ENCODE measurements around the gene BSG.
"Not testable (repeated sequence)": the region's sequence is repeated elsewhere in the genome, so short reads cannot be mapped to it uniquely, and the experiment has no call there.

The BSG gene

DNA sequence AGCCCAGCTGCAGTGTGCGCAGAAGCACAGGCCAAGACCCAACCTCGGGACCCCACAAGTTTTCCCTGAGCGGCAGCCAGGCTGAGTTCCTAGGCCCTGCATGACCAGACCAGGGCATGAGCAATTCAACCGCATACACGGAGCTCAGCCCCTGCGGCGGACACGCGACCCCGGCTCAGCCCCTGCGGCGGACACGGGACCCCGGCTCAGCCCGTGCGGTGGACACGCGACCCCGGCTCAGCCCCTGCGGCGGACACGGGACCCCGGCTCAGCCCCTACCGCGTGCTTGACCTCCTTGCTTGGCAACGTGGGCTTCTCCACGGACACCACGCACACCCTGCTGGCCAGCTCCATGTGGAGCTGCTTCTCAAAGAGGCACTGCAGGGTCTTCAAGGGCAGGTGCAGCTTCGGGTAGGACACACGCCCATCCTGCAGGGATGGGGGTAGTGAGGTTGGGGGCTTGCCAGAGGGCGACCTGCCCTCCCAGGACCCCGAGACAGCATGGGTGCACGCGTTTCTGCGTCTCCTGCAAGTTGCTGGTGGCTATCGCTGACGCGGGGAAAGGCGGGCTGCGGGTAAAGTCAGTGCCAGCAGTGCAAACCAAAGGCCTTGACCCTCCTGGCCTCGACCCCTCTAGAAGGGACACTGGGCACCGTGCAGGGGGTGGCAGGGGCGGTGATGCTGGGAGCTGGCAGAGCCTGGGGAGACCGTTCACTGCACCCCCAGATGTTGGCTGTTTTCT lies 51.0 kb downstream of the BSG start:
- DNase-seq (ENCODE audit: insufficient read length, low spot score) (no peak), FAIRE-seq (no peak)
- TF ChIP-seq, protein P1, sequence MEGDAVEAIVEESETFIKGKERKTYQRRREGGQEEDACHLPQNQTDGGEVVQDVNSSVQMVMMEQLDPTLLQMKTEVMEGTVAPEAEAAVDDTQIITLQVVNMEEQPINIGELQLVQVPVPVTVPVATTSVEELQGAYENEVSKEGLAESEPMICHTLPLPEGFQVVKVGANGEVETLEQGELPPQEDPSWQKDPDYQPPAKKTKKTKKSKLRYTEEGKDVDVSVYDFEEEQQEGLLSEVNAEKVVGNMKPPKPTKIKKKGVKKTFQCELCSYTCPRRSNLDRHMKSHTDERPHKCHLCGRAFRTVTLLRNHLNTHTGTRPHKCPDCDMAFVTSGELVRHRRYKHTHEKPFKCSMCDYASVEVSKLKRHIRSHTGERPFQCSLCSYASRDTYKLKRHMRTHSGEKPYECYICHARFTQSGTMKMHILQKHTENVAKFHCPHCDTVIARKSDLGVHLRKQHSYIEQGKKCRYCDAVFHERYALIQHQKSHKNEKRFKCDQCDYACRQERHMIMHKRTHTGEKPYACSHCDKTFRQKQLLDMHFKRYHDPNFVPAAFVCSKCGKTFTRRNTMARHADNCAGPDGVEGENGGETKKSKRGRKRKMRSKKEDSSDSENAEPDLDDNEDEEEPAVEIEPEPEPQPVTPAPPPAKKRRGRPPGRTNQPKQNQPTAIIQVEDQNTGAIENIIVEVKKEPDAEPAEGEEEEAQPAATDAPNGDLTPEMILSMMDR (IDR thresholded peaks at IDR 0.05; ENCODE audit: insufficient read depth, missing control alignments): no peak

DNA sequence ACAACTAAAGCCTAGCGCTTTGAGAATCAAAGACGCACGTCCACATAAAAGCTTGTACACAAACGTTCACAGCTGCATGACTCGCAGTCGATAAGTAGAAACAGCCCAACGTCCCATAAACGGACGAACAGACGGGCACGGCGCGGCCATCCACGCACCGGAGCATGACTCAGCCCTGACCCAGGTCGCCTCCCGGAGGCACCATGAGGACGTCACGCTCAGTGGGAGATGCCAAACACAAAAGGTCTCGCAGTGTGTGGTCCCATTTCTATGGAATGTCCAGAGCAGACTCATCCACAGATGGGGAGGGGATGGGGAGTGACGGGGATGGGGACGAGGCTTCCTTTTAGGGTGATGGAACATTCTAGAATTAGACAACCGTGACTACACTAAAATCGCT lies 51.6 kb downstream of the BSG start:
- no peak for DNase-seq (ENCODE audit: insufficient read length, low spot score)
- FAIRE-seq: no peak
- TF ChIP-seq, protein P1 (IDR thresholded peaks at IDR 0.05; ENCODE audit: insufficient read depth, missing control alignments): no peak

DNA sequence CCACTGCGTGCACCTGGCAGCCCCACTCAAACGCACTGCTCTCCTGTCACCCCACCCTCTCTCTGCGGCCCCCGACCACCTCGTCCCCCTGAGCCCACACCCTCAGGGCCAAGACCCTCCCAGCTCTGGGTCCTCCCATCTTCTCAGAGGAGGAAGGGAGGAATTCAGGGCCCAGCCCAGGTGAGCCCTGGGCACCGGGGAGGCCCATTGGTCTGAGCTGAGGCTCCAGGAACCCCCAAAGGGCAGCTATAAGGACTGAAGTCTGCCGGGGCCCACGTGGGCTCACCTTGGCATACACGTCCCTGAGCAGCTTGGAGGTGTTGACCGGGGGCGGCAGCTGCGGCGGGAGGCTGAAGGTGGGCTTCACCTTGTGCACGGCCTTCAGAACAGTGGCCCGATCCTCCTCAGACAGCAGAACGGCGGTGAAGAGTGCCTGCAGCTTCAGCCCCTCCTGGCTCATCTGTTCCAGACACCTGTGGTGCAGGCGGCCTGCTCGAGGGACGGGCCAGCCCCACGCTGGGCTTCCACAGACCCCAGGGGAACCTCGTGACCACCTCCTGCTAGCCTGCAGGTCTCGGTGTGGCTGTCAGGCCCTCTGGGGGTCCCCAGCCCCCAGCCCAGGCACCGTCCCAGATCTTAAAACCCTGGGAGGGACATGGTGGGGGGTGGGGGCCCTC lies 52.2 kb downstream of the BSG start:
- DNase-seq (ENCODE audit: insufficient read length, low spot score) (no peak), FAIRE-seq (no peak)
- TF ChIP-seq, protein P1 (IDR thresholded peaks at IDR 0.05; ENCODE audit: insufficient read depth, missing control alignments): no peak

DNA sequence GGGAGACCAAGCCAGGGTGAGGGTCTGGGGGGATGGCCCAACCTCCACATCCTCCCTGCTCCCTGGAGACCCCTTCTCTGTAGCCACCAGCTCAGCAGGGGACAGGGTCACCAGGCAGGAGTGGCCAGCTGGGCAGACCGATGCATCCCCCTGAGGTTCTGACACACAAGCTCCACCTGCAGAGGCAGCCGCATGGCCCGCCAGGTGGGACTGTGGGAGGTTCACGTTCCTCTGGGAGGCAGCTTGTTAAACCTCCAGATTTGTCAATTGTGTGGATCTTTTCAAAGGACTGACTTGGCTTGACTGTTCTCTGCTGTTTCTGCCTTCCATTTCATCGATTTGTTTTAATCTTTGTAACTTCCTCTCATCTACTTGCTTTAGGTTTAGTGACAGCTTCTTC lies 52.9 kb downstream of the BSG start:
- TF ChIP-seq, protein P1 (IDR thresholded peaks at IDR 0.05; ENCODE audit: insufficient read depth, missing control alignments): no peak
- FAIRE-seq (no peak), DNase-seq (ENCODE audit: insufficient read length, low spot score) (no peak)

DNA sequence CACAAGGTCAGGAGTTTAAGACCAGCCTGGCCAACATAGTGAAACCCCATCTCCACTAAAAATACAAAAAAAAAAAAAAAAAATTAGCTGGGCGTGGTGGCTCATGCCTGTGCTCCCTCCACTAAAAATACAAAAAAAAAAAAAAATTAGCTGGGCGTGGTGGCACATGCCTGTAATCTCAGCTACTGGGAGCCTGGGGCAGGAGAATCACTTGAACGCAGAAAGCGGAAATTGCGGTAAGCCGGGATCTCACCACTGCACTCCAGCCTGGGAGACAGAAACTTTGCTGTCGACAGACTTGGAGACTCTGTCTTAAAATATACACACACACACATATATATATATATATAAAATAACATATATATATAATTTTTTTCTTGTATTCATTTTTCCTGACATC lies 54.2 kb downstream of the BSG start:
- not testable (repeated sequence) for FAIRE-seq; DNase-seq (ENCODE audit: insufficient read length, low spot score)

DNA sequence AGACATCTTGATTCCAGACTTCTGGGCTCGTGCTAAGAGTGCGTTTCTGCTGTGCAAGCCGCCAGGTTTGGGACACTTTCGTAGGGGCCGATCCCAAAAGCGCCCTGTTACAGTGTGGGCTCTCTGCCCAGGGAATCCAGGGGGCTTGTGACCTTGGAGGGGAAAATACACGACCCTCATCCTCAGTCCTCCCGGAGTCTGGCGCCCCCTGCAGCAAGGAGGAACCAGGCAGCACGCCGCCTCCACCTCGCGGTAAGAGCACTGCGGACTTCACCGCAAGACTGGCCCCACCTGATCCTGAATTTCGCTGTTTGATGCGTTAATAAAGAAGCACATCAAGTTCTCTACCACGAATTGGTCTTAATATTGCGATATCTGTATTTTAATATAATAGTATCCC lies 55.8 kb downstream of the BSG start:
- FAIRE-seq (no peak), DNase-seq (ENCODE audit: insufficient read length, low spot score) (peak; percentile 67)
- TF ChIP-seq, protein P1 (IDR thresholded peaks at IDR 0.05; ENCODE audit: insufficient read depth, missing control alignments): peak; percentile 23

DNA sequence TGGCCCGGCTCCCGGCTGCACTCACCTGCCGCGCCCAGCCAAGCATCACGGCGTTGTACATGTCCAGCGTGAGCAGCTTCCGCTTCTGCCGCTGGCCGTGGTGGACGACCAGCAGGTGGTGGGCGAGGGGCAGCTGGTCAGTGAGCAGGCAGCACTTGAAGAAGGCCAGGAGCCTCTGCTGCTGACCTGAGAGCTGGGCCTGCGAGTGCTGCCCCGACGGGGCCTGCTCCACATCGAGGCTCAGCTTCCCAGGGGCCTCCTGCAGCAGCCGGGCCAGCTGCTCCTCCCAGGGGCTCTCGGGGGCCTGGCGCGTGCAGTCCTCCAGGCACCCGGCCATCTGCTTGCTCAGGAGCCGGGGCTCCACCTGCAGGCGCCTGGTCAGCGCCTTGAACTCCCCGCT lies 57.1 kb downstream of the BSG start:
- not testable (repeated sequence) for FAIRE-seq

DNA sequence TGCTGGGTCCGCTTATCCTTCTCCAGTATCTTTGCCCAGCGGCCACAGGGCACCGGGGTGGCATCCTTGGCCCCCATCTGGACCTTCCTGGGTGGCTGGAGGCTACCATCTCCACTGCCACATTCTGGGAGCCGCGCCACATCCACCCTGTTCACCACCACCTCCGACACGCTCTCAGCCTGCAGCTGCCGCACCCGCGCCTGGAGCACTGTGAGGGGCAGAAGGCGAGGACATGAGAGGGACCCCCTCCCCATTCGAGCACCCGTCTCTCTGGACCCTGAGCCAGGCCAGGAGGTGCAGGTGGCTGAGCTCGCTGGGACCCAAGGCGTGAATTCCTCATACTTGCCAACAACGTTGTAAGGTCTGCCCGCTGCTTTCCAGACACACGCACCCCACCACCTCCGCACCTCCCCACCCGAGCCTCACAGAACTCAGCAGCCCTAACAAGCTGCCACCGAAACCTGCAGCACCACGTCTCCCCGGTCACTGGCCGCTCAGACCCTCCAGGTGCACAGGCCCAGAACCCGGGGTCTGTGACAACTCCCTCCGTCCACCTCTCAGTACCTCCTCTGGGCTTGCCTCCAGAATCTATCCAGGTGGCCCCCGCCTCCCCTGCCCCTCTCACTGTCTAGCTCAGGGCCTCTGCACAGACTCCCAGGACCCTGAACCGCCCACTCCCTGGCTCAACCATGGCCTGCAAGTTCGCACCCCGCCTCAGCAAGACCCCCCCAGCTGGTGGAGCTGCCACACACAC lies 57.7 kb downstream of the BSG start:
- FAIRE-seq (no peak), DNase-seq (ENCODE audit: insufficient read length, low spot score) (no peak)
- TF ChIP-seq, protein P1 (IDR thresholded peaks at IDR 0.05; ENCODE audit: insufficient read depth, missing control alignments): no peak

More for the DNA sequence above, 57.1 kb downstream of the BSG start:
- not testable (repeated sequence) for DNase-seq (ENCODE audit: insufficient read length, low spot score)

All from D721Med (cell line).